GM19239 (cell line): ENCODE results near the gene VPS25.
A peak's percentile ranks its signal among the peaks of the same experiment; 100 is the strongest.
"Not testable (repeated sequence)": the region's sequence is repeated elsewhere in the genome, so short reads cannot be mapped to it uniquely, and the experiment has no call there.

Source experiments
- DNase-seq: peaks from one replicate; pipeline ENCODE4 v3.0.0; 2011; ENCODE audit warnings: low spot score; ENCODE audit not compliant: insufficient read length
- FAIRE-seq: peaks from 2 replicates; lab custom pipeline; 2011; peaks lifted over from hg19 to GRCh38; lab: Jason Lieb, UNC

VPS25 gene

GRCh38 chr17:42773290-42774035, at the start of gene VPS25:
Gene VPS25 (plus strand): TSS chr17:42773449. CDS start chr17:42773476, 27 bp downstream.
- peak; percentile 85 for DNase-seq
- FAIRE-seq = peak; percentile 93

- DNase-seq (no peak), FAIRE-seq (no peak)
Observed at GRCh38 chr17:42723636-42724035, 49.6 kb upstream of the VPS25 start.

- FAIRE-seq (no peak), DNase-seq (no peak)
Observed at GRCh38 chr17:42725143-42725542, 48.1 kb upstream of the VPS25 start.

- no peak for DNase-seq
- FAIRE-seq = no peak
Observed at GRCh38 chr17:42740699-42741098, 32.5 kb upstream of the VPS25 start.

GRCh38 chr17:42742916-42743315, 30.3 kb upstream of the VPS25 start:
- FAIRE-seq = not testable (repeated sequence)

GRCh38 chr17:42743595-42744282, 29.5 kb upstream of the VPS25 start:
- DNase-seq = no peak
- FAIRE-seq = peak; percentile 76

More at GRCh38 chr17:42742916-42743315, 30.3 kb upstream of the VPS25 start:
- not testable (repeated sequence) for DNase-seq

- FAIRE-seq (no peak), DNase-seq (peak; percentile 45)
Observed at GRCh38 chr17:42744283-42744805, 28.9 kb upstream of the VPS25 start.

- DNase-seq (peak; percentile 95), FAIRE-seq (peak; percentile 98)
Observed at GRCh38 chr17:42744806-42745617, 28.2 kb upstream of the VPS25 start, which contains the start of gene EZH1. Gene EZH1 (minus strand): TSS chr17:42745040. CDS start chr17:42728941, 16,099 bp downstream.

GRCh38 chr17:42748202-42748907, 24.9 kb upstream of the VPS25 start:
- FAIRE-seq (no peak), DNase-seq (no peak)

GRCh38 chr17:42748908-42749798, 24.1 kb upstream of the VPS25 start:
- FAIRE-seq (no peak), DNase-seq (no peak)

GRCh38 chr17:42750739-42751344, 22.4 kb upstream of the VPS25 start:
- FAIRE-seq (no peak), DNase-seq (no peak)

- FAIRE-seq (no peak), DNase-seq (no peak)
Observed at GRCh38 chr17:42751628-42752027, 21.6 kb upstream of the VPS25 start.

- DNase-seq (no peak), FAIRE-seq (no peak)
Observed at GRCh38 chr17:42754782-42755181, 18.5 kb upstream of the VPS25 start.

- DNase-seq (no peak), FAIRE-seq (peak; percentile 88)
Observed at GRCh38 chr17:42759982-42760651, 13.1 kb upstream of the VPS25 start.

- FAIRE-seq = no peak
Observed at GRCh38 chr17:42760652-42761581, 12.3 kb upstream of the VPS25 start, which contains the start of gene RAMP2. Gene RAMP2 (plus strand): TSS chr17:42761227. CDS start chr17:42761262, 35 bp downstream.

GRCh38 chr17:42761638-42762037, 11.6 kb upstream of the VPS25 start:
- FAIRE-seq (no peak), DNase-seq (no peak)

More at GRCh38 chr17:42760652-42761581, 12.3 kb upstream of the VPS25 start, which contains the start of gene RAMP2:
- no peak for DNase-seq

GRCh38 chr17:42766124-42766523, 7.1 kb upstream of the VPS25 start:
- FAIRE-seq (no peak), DNase-seq (no peak)
